Tibial artery (tissue), 4 donors: Measurements from ENCODE around the gene TEX10.

Experiments used
- DNase-seq, 2 donors: peaks; one replicate each; pipeline ENCODE4 v3.0.0-alpha.2; 2019
- H3K27ac ChIP-seq, 2 donors: fragments of 200-600 bp; sonication (generic) in 1 of 2; 1 replicate in 1 of 2; 2 replicates in 1 of 2; pipeline ENCODE4 v1.5.1; 2018 to 2019; ENCODE audit warnings: mild to moderate bottlenecking in 1 of 2
- H3K27me3 ChIP-seq, 2 donors: fragments of 200-600 bp; sonication (generic) in 1 of 2; one replicate each; pipeline versions ENCODE4 v1.5.1 to v1.6.0; 2016 to 2019
- H3K36me3 ChIP-seq, 3 donors: fragments of 200-600 bp; sonication (generic) in 2 of 3; one replicate each; pipeline ENCODE4 v1.5.1; 2016 to 2019; ENCODE audit warnings: mild to moderate bottlenecking in 2 of 3
- H3K4me1 ChIP-seq, 4 donors: fragments of 200-600 bp; sonication (generic) in 2 of 4; 1 replicate in 3 of 4; 2 replicates in 1 of 4; pipeline ENCODE4 v1.5.1; 2016 to 2019
- H3K4me3 ChIP-seq, 2 donors: fragments of 200-600 bp; sonication (generic) in 1 of 2; 1 replicate in 1 of 2; 2 replicates in 1 of 2; pipeline ENCODE4 v1.5.1; 2018 to 2019; ENCODE audit warnings: mild to moderate bottlenecking in 2 of 2
- H3K9me3 ChIP-seq, 3 donors: fragments of 200-600 bp; sonication (generic) in 1 of 3; one replicate each; pipeline ENCODE4 v1.5.1; 2016 to 2019
- intact Hi-C: fragments of 100-400 bp; cut with DNase I; formaldehyde crosslinking; loops from one replicate; pipeline ENCODE4 v1.15.0; 2023; ENCODE audit warnings: low total_unique reads
- TF ChIP-seq, protein P1 (sequence below), 2 experiments: fragments of 200-600 bp in 1 of 2; fragments of 450-650 bp in 1 of 2; IDR thresholded peaks; one replicate each; pipeline ENCODE4 v1.5.1; 2017 to 2019; ENCODE audit warnings: antibody characterized with exemption in 2 of 2, mild to moderate bottlenecking in 1 of 2, moderate library complexity in 1 of 2

TEX10 gene

DNA sequence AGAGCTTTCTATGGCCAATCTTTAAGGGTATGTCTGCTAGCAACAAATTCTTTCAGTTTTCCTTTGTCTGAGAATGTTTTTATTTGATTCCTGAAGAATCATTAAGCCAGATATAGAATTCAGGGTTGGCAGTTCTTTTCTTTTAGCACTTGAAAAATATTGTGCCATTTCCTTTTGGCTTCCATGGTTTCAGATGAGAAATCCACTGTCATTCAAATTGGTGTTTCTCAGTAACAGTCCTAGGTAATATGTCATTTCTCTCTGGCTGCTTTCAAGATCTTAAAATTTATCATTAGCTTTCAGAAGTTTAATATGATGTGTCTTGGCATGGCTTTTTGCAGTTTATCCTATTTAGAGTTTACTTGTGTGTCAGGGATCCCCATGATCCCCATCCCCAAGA, 67.7 kb downstream of the TEX10 start:
- H3K9me3 ChIP-seq: peaks cover 0 to 14% (median 12%) of the 10 kb centered on the region in 3 donors
- no peaks in the 10 kb centered on the region for H3K27me3 ChIP-seq
- H3K4me3 ChIP-seq: no peak overlapping the region
- TF ChIP-seq, protein P1, sequence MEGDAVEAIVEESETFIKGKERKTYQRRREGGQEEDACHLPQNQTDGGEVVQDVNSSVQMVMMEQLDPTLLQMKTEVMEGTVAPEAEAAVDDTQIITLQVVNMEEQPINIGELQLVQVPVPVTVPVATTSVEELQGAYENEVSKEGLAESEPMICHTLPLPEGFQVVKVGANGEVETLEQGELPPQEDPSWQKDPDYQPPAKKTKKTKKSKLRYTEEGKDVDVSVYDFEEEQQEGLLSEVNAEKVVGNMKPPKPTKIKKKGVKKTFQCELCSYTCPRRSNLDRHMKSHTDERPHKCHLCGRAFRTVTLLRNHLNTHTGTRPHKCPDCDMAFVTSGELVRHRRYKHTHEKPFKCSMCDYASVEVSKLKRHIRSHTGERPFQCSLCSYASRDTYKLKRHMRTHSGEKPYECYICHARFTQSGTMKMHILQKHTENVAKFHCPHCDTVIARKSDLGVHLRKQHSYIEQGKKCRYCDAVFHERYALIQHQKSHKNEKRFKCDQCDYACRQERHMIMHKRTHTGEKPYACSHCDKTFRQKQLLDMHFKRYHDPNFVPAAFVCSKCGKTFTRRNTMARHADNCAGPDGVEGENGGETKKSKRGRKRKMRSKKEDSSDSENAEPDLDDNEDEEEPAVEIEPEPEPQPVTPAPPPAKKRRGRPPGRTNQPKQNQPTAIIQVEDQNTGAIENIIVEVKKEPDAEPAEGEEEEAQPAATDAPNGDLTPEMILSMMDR (IDR thresholded peaks at IDR 0.05): no peak
- no peak overlapping the region for H3K27ac ChIP-seq
- peaks cover 46 to 87% (median 58%) of the 10 kb centered on the region in 3 donors for H3K36me3 ChIP-seq
- no peak for DNase-seq
- intact Hi-C loops: no loop called here
- H3K4me1 ChIP-seq: no peaks in the 10 kb centered on the region

DNA sequence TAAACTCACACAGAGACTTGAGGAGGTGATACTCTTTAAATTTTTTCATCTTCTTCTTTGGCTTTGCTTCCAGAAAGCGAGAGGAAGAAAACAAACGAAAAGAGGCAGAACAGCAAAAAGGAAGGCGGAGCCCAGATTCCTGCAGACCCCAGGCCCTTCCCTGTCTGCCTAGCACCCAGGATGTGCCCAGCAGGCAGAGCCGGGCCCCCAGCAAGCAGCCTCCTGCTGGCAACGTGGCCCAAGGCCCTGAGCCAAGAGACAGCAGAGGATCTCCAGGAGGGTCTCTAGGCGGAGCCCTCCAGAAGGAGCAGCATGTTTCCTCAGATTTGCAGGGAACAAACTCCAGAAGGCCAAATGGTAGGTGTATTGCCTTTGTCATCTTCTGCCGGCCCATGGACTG, 68.5 kb downstream of the TEX10 start:
- intact Hi-C loops: no loop called here
- Histone ChIP-seq H3K9me3 (peaks cover 0 to 14% (median 12%) of the 10 kb centered on the region in 3 donors), H3K4me1 (no peaks in the 10 kb centered on the region), H3K36me3 (peaks cover 46 to 80% (median 58%) of the 10 kb centered on the region in 3 donors), H3K27ac (no peak overlapping the region), H3K27me3 (no peaks in the 10 kb centered on the region), H3K4me3 (no peak overlapping the region)
- TF ChIP-seq, protein P1 (IDR thresholded peaks at IDR 0.05): no peak
- DNase-seq: no peak

DNA sequence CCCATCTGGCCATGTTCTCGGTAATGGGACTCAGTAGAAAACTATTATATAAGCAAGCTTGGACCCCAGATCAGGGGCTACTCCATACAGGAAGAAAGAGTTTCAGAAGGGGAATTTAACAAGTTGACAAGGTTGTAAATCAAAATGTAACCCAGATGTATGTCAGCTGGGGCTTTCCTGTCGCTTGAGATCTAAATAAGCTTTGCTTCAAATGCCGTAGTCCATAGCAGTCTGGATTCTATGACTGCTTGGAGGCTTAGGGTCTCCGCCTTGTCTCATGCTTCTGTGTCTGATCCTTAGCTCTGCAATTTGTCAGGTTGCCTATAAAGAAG, 70.4 kb downstream of the TEX10 start:
- Histone ChIP-seq H3K9me3 (peaks cover 0 to 12% (median 11%) of the 10 kb centered on the region in 3 donors), H3K27me3 (no peaks in the 10 kb centered on the region), H3K36me3 (peaks cover 32 to 67% (median 41%) of the 10 kb centered on the region in 3 donors), H3K4me3 (no peak overlapping the region), H3K4me1 (no peaks in the 10 kb centered on the region), H3K27ac (no peak overlapping the region)
- TF ChIP-seq, protein P1 (IDR thresholded peaks at IDR 0.05): no peak
- intact Hi-C loops: no loop called here
- DNase-seq: no peak

DNA sequence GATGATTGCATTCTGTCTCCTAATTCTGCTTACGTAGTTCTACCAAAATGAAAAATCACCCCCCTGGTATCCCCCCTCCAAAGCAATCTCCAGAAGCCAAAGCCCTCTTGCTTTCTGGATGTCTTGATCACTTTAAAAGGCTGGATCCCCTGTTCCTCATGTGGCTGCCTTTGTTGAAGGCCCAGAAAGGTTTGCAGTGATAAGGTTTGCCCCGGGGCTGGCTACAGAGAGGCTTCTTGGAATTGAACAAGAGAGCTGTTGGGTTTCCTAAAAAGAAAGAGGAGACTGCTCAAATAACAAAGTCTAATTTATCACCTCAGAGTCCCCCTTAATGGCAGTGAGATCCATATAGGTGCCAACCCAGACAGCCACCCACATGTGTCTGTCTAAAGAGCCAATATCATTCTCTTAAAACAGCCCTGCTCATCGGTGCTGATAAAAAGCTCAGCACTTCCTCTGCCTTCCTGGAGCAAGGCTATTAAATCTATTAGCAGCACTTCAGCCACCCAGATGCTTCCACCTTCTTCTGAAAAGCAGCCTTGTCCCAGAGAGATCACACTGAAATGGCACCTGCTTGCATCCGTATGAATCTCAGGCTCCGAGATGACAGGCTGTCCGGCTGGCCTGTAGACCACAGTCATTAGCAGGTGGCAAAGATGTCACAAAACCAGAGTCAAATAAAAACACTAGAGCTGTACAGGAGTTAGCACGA, 70.9 kb downstream of the TEX10 start:
- no peaks in the 10 kb centered on the region for H3K27me3 ChIP-seq
- no peak overlapping the region for H3K27ac ChIP-seq
- TF ChIP-seq, protein P1 (IDR thresholded peaks at IDR 0.05): no peak
- H3K36me3 ChIP-seq: peaks cover 28 to 66% (median 40%) of the 10 kb centered on the region in 3 donors
- intact Hi-C loops: no loop called here
- H3K4me3 ChIP-seq: no peak overlapping the region
- no peak for DNase-seq
- H3K9me3 ChIP-seq: peaks cover 0 to 12% (median 11%) of the 10 kb centered on the region in 3 donors
- no peaks in the 10 kb centered on the region for H3K4me1 ChIP-seq

DNA sequence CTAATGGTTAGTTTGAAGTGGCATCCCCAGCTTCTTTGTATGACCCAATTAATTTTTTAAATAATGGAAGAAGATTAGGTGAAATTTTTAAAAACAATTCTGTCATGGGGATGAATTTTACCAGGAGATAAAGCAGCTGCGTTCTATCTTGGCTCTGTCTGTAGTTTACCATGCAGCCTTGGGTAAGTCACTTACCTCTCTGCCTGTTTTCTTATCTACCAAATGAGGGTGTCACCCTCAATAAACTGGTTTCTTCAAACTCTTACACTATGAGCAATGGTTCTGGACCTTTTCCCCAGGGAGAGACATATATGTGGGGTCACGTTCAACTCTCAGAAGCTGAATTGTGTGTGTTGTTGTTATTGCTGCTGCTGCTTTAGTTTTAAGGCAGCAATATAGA, 71.7 kb downstream of the TEX10 start:
- intact Hi-C loops: no loop called here
- no peak overlapping the region for H3K4me3 ChIP-seq
- no peak overlapping the region for H3K27ac ChIP-seq
- H3K36me3 ChIP-seq: peaks cover 23 to 66% (median 41%) of the 10 kb centered on the region in 3 donors
- H3K27me3 ChIP-seq: no peaks in the 10 kb centered on the region
- no peaks in the 10 kb centered on the region for H3K4me1 ChIP-seq
- DNase-seq: no peak
- TF ChIP-seq, protein P1 (IDR thresholded peaks at IDR 0.05): no peak
- peaks cover 0 to 12% (median 11%) of the 10 kb centered on the region in 3 donors for H3K9me3 ChIP-seq
